Mesendoderm (in vitro differentiated cells): Measurements from ENCODE around the gene LAX1.
"Not testable (repeated sequence)": the region's sequence is repeated elsewhere in the genome, so short reads cannot be mapped to it uniquely, and the experiment has no call there.

Source experiments
- DNase-seq: peaks from one replicate; pipeline ENCODE4 v3.0.0; 2013
- H2AK5ac ChIP-seq: 2 replicates; pipeline ENCODE4 v1.6.1; 2013; ENCODE audit warnings: low read length, inconsistent platforms
- H2BK120ac ChIP-seq: 2 replicates; pipeline ENCODE4 v1.6.1; 2013; ENCODE audit warnings: low read depth, mild to moderate bottlenecking, low read length, moderate library complexity, mixed read lengths
- H2BK15ac ChIP-seq: replicated peaks from 2 replicates; pipeline ENCODE4 v1.6.1; 2013; ENCODE audit warnings: low read depth, mild to moderate bottlenecking, moderate library complexity
- H2BK5ac ChIP-seq: 2 replicates; pipeline ENCODE4 v1.6.1; 2013; ENCODE audit warnings: low read length, inconsistent platforms
- H3K18ac ChIP-seq: 2 replicates; pipeline ENCODE4 v1.6.1; 2013; ENCODE audit warnings: mild to moderate bottlenecking, low read length, mixed read lengths
- H3K23ac ChIP-seq: one replicate; pipeline ENCODE4 v1.6.1; 2013; ENCODE audit warnings: low read length
- H3K27ac ChIP-seq: 2 replicates; pipeline ENCODE4 v1.5.1; 2013; ENCODE audit warnings: low read depth, mild to moderate bottlenecking, inconsistent platforms, low read length, moderate library complexity
- H3K27me3 ChIP-seq: 2 replicates; pipeline ENCODE4 v1.6.1; 2013; ENCODE audit warnings: low read length, control low read depth, mild to moderate bottlenecking, inconsistent platforms; ENCODE audit not compliant: insufficient read depth, poor library complexity
- H3K36me3 ChIP-seq: 2 replicates; pipeline ENCODE4 v1.6.1; 2013; ENCODE audit warnings: low read length, inconsistent platforms; ENCODE audit not compliant: control insufficient read depth, insufficient read depth
- H3K4ac ChIP-seq: one replicate; pipeline ENCODE4 v1.6.1; 2013; ENCODE audit warnings: low read depth, mild to moderate bottlenecking, low read length, moderate library complexity
- H3K4me1 ChIP-seq: 2 replicates; pipeline ENCODE4 v1.6.1; 2013; ENCODE audit warnings: low read depth, low read length, inconsistent platforms; ENCODE audit not compliant: control insufficient read depth
- H3K4me2 ChIP-seq: 2 replicates; pipeline ENCODE4 v1.6.1; 2013; ENCODE audit warnings: low read length
- H3K4me3 ChIP-seq: 2 replicates; pipeline ENCODE4 v1.5.1; 2013; ENCODE audit warnings: mild to moderate bottlenecking, low read length
- H3K56ac ChIP-seq: one replicate; pipeline ENCODE4 v1.6.1; 2013; ENCODE audit warnings: low read length
- H3K79me1 ChIP-seq: 2 replicates; pipeline ENCODE4 v1.6.1; 2013; ENCODE audit warnings: low read length, inconsistent platforms
- H3K79me2 ChIP-seq: 2 replicates; pipeline ENCODE4 v1.6.1; 2013; ENCODE audit warnings: mild to moderate bottlenecking, low read length; ENCODE audit not compliant: control insufficient read depth, insufficient read depth
- H3K9ac ChIP-seq: 2 replicates; pipeline ENCODE4 v1.6.1; 2013; ENCODE audit warnings: low read length, inconsistent platforms
- H4K5ac ChIP-seq: one replicate; pipeline ENCODE4 v1.6.1; 2013; ENCODE audit warnings: low read length
- H4K8ac ChIP-seq: one replicate; pipeline ENCODE4 v1.6.1; 2013; ENCODE audit warnings: low read depth, mild to moderate bottlenecking, control low read depth, low read length, moderate library complexity
- WGBS: extraction: QIAGEN DNeasy Blood & Tissue Kit; methylation state at CpG from one replicate; pipeline ENCODE4 v1.1.7; 2013; ENCODE audit warnings: low lambda C conversion rate, missing lambda C conversion rate; ENCODE audit not compliant: insufficient coverage; ENCODE audit errors: extremely low coverage; 5-methylcytosine and 5-hydroxymethylcytosine counted together

The LAX1 gene

GRCh38 chr1:203761958-203762357 lies 3.0 kb upstream of the LAX1 start:
- not testable (repeated sequence) for H3K4me2 ChIP-seq, H2BK15ac ChIP-seq, H3K4me1 ChIP-seq, H3K56ac ChIP-seq, H3K27ac ChIP-seq, H3K4ac ChIP-seq, H3K9ac ChIP-seq, H2BK5ac ChIP-seq, H3K27me3 ChIP-seq, H3K23ac ChIP-seq, DNase-seq, H4K8ac ChIP-seq, H3K4me3 ChIP-seq, H3K36me3 ChIP-seq, H4K5ac ChIP-seq, H3K79me2 ChIP-seq, H3K18ac ChIP-seq, H3K79me1 ChIP-seq, H2BK120ac ChIP-seq, H2AK5ac ChIP-seq
- no CpG with 5 or more reads among the region's 7 CpGs for WGBS

- Histone ChIP-seq H3K27ac (no peak overlapping the region), H3K56ac (no peak overlapping the region), H3K4me1 (no peaks in the 10 kb centered on the region), H3K79me1 (no peaks in the 10 kb centered on the region), H2BK5ac (no peak overlapping the region), H3K27me3 (no peaks in the 10 kb centered on the region), H2AK5ac (no peak overlapping the region), H4K5ac (no peak overlapping the region), H2BK15ac (no peak overlapping the region), H3K9ac (no peak overlapping the region), H4K8ac (no peak overlapping the region), H3K36me3 (no peaks in the 10 kb centered on the region), H2BK120ac (no peak overlapping the region), H3K4me2 (no peak overlapping the region), H3K4ac (no peak overlapping the region), H3K4me3 (no peak overlapping the region), H3K79me2 (no peaks in the 10 kb centered on the region), H3K23ac (no peak overlapping the region), H3K18ac (no peak overlapping the region)
- WGBS = no CpG with 5 or more reads among the region's 1 CpG
- DNase-seq = no peak
Measured at GRCh38 chr1:203763505-203763904, 1.5 kb upstream of the LAX1 start.

GRCh38 chr1:203764105-203765028 lies 616 bp upstream of the LAX1 start:
- no peak overlapping the region for H4K5ac ChIP-seq
- H3K36me3 ChIP-seq = no peaks in the 10 kb centered on the region
- no peak overlapping the region for H2BK5ac ChIP-seq
- H3K27me3 ChIP-seq = no peaks in the 10 kb centered on the region
- no peaks in the 10 kb centered on the region for H3K79me2 ChIP-seq
- no peak overlapping the region for H3K4me2 ChIP-seq
- no peak overlapping the region for H3K27ac ChIP-seq
- no peak overlapping the region for H3K18ac ChIP-seq
- WGBS = no CpG with 5 or more reads among the region's 3 CpGs
- DNase-seq = no peak
- no peak overlapping the region for H2BK15ac ChIP-seq
- H3K4ac ChIP-seq = no peak overlapping the region
- H3K56ac ChIP-seq = no peak overlapping the region
- H2BK120ac ChIP-seq = no peak overlapping the region
- H3K23ac ChIP-seq = no peak overlapping the region
- H2AK5ac ChIP-seq = no peak overlapping the region
- no peaks in the 10 kb centered on the region for H3K4me1 ChIP-seq
- no peak overlapping the region for H4K8ac ChIP-seq
- H3K4me3 ChIP-seq = no peak overlapping the region
- no peaks in the 10 kb centered on the region for H3K79me1 ChIP-seq
- no peak overlapping the region for H3K9ac ChIP-seq

- Histone ChIP-seq H3K27me3 (no peaks in the 10 kb centered on the region), H3K23ac (no peak overlapping the region), H3K18ac (no peak overlapping the region), H3K36me3 (no peaks in the 10 kb centered on the region), H3K9ac (no peak overlapping the region), H3K56ac (no peak overlapping the region), H3K4ac (no peak overlapping the region), H3K79me2 (no peaks in the 10 kb centered on the region), H2AK5ac (no peak overlapping the region), H4K5ac (no peak overlapping the region), H3K4me2 (no peak overlapping the region), H3K27ac (no peak overlapping the region), H2BK5ac (no peak overlapping the region), H4K8ac (no peak overlapping the region), H3K4me1 (no peaks in the 10 kb centered on the region), H3K79me1 (no peaks in the 10 kb centered on the region), H2BK15ac (no peak overlapping the region), H2BK120ac (no peak overlapping the region), H3K4me3 (no peak overlapping the region)
- WGBS = no CpG with 5 or more reads among the region's 6 CpGs
- DNase-seq = no peak
Measured at GRCh38 chr1:203768256-203768655, 3.3 kb downstream of the LAX1 start.

GRCh38 chr1:203769505-203770343 lies 4.7 kb downstream of the LAX1 start:
- Histone ChIP-seq H3K4me1 (no peaks in the 10 kb centered on the region), H3K4me2 (no peak overlapping the region), H3K27me3 (no peaks in the 10 kb centered on the region), H2AK5ac (no peak overlapping the region), H4K5ac (no peak overlapping the region), H3K4me3 (no peak overlapping the region), H3K79me2 (no peaks in the 10 kb centered on the region), H3K4ac (no peak overlapping the region), H3K56ac (no peak overlapping the region), H3K36me3 (no peaks in the 10 kb centered on the region), H2BK15ac (no peak overlapping the region), H3K18ac (no peak overlapping the region), H2BK5ac (no peak overlapping the region), H2BK120ac (no peak overlapping the region), H3K23ac (no peak overlapping the region), H4K8ac (no peak overlapping the region), H3K27ac (no peak overlapping the region), H3K79me1 (no peaks in the 10 kb centered on the region), H3K9ac (no peak overlapping the region)
- WGBS = no CpG with 5 or more reads among the region's 15 CpGs
- DNase-seq = no peak
